ENCODE measurements around the gene DYNC2H1.
A peak's percentile ranks its signal among the peaks of the same experiment; 100 is the strongest.
"Not testable (repeated sequence)": the region's sequence is repeated elsewhere in the genome, so short reads cannot be mapped to it uniquely, and the experiment has no call there.

DYNC2H1 gene

DNA sequence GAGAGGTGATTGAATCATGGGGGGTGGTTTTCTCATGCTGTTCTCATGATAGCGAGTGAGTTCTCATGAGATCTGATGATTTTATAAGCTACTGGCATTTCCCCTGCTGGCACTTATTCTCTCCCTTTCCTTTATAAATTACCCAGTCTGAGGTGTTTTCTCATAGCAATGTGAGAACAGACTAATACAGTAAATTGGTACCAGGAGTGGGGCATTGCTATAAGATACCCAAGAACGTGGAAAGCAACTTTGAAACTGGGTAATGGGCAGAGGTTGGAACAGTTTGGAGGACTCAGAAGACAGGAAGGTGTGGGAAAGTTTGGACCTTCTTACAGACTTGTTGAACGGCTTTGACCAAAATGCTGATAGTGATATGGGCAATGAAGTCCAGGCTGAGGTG is 265.0 kb downstream of the DYNC2H1 start:
- not testable (repeated sequence) for DNase-seq (ENCODE audit: low spot score)

DNA sequence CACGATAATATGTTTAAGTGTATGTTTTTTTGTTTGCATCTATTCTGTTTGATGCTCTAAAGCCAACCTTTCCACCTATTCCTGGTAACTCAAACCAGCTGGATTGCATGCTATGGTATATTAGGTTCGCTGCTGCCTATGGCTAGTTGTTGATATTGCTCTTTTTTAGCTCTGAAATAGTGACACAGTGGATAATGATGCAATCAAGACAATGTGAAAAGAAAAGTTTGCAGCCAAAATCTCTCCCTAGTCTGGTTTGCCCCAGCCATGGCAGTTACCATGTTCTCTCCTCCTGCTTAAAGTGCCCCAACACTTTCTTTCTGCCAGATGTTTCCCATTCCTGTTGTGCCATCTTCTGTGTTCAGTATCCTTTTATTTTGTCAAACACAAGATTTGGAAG is 269.7 kb downstream of the DYNC2H1 start:
- no peak for DNase-seq (ENCODE audit: low spot score)

DNA sequence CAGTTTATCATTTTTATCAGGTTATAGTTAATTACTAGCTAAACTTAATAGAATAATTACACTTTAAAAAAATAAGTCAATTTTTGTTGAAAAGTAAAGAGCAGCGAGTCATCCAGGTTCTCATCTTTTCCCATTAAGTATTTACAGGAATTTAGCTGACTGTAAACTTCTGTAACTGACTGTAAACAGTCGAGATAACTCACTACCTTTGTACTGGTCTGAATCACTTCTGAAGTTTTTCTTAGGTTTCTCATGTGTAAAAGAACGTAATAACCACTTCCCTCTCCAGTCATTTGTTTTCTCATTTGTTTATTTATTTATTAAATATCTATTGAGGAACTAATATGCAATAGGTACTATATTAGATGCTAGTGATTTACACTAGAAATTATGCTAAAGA is 270.8 kb downstream of the DYNC2H1 start:
- no peak for DNase-seq (ENCODE audit: low spot score)

DNA sequence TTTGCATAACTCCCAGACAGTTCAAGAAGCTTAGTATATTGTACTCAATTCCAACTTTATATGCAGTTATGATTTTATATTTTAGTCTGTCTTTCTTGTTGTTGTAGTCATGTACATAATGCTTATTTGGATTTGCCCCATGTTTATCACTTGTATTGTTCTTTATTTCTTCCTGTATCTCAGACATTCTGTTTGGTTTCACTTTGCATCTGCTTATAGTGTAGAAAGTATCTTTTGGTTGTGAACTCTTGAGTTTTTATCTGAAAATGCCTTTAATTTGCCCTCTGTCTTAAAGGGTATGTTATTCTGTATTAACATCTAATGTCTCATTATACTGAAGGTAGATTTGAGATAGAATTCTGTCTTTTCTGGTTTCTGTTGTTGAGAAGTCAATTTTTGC is 275.4 kb downstream of the DYNC2H1 start:
- no peak for DNase-seq (ENCODE audit: low spot score)

DNA sequence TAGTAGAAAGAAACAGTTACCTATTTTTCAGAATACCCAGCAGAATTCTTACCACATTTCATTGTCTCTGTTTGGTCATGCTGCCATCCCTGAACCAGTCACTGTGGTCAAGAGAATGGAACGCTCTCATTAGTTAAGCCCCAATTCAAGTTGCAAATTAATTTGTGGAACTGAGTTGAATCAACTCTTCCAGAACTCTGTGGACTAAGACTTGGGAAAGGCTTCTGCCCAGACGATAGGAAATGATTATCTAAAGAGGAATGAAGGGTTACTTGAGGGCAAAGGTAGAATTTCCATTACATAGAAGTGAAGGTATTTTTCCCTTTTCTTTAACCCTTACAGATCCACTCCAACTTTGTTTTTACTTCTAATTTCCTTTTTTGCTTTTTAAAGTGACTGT is 286.4 kb downstream of the DYNC2H1 start:
- DNase-seq (ENCODE audit: low spot score): no peak

DNA sequence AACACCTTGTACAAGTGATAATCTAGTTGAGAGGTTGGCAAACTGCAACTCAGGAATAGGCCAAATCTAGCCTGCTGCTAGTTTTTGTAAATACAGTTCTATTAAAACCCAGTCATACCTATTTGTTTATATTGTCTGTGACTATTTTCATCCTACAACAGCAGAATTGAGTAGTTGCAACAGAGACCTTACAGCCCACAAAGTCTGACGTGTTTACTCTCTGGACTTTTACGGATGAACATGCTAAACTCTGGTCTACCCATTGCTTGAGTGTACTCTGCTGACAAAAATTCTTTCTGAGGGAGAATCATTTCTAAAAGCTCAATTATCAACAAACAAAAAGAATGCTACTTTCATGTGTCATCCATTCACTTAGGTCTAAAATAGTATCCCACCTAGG is 287.0 kb downstream of the DYNC2H1 start:
- DNase-seq (ENCODE audit: low spot score): no peak

DNA sequence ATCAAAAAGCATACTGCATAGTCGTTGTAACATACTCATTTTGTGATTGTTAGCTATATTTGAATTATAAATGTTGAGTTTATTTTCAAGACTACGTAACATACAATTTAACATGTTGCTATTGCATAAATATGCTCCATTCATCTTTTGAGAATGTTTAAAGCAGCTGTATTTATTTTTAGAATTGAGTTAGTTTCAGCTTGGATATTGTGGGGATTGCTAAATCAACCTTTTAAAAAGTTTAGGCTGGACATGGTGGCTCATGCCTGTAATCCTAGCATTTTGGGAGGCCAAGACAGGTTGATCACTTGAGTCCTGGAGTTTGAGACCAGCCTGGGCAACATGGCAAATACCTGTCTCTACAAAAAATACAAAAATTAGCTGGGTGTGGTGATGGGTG is 288.1 kb downstream of the DYNC2H1 start:
- DNase-seq (ENCODE audit: low spot score): no peak

DNA sequence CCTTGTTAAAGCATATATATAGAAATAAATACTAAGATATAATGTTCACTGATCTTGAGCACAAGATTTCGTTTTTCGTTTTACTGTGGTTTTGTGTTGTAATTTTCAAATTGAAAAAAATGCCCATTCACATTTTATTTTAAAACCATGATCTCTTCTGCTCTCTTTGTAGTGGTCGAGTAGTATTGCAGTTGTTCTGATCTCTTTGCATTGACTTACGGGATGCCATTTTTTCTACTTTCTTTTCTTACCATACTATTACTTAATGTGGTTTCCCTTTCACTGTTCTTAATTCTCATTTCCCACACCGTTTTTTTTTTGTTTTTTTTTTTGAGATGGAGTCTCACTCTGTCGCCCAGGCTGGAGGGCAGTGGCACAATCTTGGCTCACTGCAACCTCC is 289.6 kb downstream of the DYNC2H1 start:
- no peak for DNase-seq (ENCODE audit: low spot score)

DNA sequence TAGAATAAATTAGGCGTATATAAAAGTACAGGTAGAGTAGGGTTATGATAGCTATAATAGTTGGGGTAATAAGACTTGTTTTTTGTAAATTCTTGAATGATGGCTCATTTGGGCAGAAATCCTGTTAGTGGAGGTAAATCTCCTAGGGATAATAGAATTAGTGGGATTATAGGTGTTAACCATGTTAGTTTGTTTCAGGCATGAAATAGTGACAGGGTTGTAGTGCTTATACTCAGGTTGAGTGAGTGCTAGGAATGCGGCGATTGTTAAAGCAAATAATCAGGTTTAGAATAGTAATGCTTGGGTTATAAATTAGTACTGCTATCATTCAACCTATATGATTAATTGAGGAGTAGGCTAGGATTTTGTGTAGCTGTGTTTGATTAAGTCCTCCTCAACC is 297.1 kb downstream of the DYNC2H1 start:
- DNase-seq (ENCODE audit: low spot score): no peak

DNA sequence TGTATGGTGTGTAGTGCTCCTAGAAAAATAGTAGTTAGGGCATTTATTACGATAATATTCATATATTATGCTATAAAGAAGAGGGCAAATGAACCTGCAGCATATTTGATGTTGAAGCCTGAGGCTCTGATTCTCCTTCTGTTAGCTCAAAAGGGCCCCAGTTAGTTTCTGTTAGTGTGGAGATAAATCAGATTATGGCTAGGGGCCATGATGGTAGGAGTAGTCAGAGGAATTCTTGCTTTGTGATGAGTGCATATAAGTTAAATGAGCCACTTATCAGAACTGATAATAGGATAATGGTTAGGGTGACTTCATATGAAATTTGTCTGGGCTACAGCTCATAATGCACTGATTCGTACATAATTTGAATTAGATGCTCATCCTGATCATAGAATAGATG is 298.4 kb downstream of the DYNC2H1 start:
- DNase-seq (ENCODE audit: low spot score): no peak

DNA sequence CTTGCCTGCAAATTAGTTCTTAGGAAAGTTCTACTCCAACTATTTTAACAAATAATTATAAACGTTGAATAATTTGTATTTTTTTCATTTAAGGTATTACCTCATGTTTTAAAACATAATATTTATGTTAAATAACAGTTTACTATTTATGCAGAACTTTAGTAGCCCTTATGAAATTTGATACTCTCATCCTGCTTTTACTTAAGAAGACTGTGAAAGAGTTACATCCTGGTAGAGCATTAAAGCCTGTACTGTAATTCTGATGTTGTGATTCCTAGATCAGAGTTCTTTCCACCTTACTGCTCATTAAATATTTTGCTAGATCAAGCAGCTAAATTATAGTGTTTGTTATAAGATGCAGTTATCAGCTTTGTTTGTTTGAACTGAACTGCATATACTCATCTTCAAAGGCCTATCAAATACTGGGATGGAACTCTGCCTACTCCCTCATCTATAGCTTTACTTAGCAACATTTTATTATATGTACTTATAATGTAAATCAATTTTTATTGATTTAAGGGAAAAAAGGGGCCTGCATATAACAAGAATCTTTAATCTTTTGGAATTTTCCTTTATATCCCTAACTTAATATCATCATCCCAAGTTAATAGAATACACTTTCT is 304.2 kb downstream of the DYNC2H1 start:
- DNase-seq (ENCODE audit: low spot score): no peak

DNA sequence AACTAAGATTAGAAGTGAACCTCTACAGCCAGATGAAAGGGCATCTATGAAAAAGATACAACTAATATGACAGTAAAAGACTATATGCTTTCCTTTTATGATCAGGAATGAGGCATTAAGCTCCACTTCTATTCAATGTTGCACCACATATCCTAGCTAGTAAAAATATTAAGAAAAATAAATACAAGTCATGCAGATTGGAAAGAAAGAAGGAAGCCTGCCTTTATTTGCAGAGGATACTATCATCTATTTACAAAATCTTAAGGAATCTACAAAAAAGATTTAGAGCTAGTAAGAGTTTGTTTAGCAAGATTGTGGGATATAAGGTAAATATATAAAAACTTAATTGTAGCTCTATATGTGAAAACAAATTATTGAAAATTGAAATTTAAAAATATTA is 308.8 kb downstream of the DYNC2H1 start:
- DNase-seq (ENCODE audit: low spot score): no peak

DNA sequence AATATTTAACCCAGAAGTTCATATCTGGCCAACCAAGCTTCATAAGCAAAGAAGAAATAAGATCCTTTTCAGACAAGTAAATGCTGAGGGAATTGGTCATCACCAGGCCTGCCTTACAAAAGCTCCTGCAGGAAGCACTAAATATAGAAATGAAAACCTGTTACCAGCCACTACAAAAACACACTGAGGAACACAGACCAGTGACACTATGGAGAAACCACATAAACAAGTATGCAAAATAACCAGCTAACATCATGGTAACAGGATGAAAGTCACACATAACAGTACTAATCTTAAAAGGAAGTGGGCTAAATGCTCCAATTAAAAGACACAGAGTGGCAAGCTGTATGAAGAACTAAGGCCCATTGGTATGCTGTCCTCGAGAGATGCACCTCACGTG is 311.4 kb downstream of the DYNC2H1 start:
- DNase-seq (ENCODE audit: low spot score): no peak

DNA sequence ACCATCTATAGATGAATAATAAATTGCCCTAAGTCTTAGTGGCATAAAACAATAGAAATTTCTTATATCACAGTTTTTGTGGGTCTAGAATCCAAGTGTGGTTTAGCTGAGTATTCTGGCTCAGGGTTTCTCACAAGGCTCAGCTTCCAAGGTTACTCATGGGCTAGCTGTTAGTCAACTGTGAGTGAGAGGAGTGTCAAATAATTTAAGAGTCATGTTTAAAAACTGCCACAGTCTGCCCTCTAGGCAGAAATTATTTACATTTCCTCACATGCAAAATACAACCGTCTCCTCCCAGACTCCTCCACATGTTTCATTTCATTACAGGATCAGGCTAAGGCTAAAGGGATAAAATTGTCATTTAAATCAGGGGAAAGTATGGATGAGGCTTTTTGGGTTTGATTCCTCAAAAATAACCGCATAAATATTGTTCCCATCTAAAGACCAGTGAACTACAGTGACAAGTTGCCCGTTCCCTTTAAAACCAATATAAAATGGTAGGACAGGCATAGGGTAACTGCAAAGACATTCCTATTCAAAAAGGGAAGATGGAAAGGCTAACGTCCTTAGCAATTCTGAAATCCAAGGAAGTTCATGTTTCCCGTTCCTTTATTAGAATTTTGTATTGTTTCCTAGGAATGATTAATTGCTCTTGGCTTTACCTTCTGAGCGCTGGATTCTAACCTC is 324.3 kb downstream of the DYNC2H1 start:
- DNase-seq (ENCODE audit: low spot score): no peak

DNA sequence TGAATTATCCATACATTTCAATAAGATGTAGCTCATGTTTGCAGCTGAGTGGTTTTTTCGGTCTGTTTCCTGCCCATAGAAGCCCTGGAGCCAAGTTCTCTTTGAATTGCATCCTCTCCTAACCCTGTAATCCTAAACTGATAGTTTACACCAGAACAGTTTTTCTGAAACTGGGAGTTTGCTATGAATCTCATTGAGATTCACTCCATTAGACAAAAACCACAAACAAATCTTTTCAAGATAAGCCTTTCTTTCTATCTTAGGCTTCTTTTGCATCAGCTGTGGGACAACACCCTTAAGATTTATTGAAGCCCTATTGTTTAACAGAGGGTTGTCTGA is 324.8 kb downstream of the DYNC2H1 start:
- DNase-seq (ENCODE audit: low spot score): no peak

DNA sequence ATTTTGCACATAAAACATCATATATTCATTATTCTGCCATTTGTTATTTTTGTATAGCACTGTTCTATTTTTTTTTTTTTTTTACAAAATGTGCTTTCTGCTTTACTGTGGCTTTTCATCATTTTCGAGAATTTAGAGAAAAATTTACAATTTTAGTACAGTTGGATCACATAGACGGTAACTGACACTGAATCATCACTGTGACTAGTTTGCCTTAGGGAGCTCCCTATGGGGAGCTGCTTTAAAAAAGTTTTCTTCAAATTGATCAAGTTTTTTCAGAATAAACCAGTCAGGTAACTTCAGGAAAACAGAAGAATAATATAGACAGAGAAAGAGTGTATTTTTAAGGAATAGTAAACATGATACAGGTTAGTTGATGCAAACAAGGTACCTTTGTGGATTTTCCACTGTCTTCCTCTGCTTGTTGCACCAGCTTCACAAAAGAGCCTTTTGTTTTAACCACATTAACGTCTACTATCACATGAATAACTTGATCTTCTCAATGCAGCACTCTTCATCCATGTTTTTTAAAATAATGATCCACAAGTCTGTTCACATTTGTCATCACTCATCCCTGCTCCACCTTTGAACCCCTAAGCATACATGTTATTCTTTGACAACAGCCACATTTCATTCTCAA is 327.0 kb downstream of the DYNC2H1 start:
- no peak for DNase-seq (ENCODE audit: low spot score)

DNA sequence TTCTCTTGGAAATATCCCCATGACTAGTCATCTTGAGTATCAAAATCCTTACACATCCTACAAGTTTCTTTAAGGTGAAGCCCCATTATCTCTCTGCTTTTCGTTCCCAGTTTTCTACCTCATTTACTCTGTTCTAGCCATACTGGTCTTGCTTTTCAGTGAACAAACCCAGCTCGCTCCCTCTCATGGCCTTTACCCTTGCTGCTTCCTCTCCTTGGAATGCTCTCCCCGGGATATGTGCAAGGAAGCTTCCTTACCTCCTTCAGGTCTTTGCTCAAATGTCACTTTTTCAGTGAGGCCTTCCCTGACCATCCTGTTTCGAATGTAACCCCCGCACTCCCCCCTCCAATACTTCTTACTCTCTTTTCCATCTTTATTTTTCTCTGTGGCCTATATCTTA is 331.8 kb downstream of the DYNC2H1 start:
- no peak for DNase-seq (ENCODE audit: low spot score)

DNA sequence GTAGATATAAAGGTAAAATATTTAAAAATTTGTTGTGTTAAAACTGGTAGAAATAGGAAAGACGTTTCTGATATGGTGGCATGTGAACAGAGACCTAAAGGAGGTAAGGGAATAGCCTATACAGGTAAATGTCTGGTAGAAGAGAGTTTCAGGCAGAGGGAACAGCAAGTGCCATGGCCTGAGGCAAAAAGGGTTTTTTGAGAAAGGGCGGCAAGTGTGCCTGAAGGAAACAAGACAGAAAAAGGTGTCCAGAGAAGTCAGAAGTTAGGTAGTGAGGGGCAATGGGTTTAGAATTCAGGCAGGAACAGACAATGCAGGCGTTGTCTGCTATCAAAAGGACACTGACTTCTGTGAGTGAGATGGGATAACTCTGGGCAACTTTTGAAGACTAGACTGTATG is 339.7 kb downstream of the DYNC2H1 start:
- DNase-seq (ENCODE audit: low spot score): no peak

DNA sequence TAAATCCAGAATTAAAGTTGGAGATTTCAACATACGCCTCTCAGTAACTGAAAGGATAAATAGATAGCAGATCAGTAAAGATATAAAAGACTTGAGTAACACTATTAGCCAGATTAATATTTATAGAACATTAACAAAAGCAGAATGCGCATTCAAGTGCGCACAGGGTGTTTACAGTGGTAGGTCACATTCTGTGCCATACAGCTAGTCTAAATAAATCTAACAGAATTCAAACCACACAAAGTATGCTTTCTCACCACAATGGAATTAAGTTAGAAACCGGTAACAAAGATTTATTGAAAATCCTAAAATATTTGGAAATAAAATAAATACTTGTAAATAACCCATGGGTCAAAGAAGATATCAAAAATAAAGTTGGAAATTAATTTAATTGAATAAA is 341.0 kb downstream of the DYNC2H1 start:
- no peak for DNase-seq (ENCODE audit: low spot score)

DNA sequence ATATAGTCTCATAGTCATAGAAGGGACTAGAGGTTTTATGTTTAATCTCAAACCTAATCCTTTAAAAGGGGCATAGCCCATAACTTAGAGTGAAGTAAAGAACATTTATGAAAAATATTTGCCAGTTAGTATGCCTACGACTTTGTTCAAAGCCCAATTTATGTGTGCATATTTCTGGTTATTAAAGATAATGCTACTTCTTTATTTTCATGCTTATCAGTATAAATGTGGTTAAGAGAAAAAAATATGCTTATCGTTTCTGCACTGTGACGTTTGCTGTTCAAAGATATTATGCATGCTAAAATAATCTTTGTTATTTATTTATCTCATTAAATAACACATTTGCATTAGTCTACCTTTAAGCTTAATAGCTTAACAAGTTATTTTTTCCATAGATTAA is 343.9 kb downstream of the DYNC2H1 start:
- peak; percentile 9 for DNase-seq (ENCODE audit: low spot score)

DNA sequence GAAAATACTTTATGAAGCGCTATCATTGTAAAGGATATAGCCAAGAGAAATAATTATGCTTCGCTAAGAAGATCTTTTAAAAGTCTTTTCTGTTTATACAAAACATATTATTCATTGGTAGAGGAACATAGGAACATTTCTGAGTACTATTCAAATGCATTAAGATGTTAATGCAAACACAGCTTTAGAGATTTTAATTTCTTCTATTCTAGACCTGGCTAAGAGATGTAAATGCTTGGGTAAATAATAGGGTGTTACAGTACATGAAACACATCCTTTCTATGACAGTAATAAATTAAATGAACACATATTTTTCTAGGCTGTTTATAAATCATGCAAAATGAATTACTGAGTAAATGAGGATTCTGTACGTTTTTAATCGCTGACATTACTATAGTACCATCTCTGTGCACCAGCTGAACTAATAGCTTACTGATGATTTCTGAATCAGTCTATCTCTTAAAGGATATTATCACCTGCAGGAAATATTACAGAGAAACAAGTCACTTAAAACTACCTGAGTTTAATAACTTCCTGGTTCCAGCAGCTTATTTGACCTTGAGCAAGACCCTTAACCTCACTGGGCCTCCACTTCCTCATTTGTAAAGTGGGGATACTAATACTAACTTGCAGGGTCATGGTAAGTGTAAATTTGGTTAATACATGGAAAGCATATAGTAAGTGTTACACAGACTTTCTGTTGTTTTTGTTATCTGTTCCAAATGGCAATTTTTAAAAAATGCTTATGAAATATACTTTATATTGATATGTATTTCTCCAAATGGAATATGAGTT is 344.9 kb downstream of the DYNC2H1 start:
- DNase-seq (ENCODE audit: low spot score): no peak

DNA sequence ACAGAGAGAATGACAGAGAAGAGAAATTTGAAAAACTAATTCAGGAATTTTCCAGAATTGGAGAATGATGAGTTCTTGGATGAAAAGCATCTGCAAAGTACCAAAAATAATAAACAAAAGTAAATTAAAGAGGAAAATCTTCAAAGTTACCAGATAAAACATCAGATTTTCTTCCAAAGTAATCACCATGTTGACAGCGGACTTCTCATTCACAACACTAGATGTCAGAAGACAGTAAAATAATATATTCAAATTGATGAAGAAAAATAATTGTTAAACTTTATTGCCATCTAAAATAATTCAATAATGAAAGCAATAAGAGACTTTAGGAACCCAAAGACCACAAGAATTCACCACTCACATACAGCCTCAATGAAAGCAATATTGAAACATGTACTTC is 355.2 kb downstream of the DYNC2H1 start:
- no peak for DNase-seq (ENCODE audit: low spot score)

DNA sequence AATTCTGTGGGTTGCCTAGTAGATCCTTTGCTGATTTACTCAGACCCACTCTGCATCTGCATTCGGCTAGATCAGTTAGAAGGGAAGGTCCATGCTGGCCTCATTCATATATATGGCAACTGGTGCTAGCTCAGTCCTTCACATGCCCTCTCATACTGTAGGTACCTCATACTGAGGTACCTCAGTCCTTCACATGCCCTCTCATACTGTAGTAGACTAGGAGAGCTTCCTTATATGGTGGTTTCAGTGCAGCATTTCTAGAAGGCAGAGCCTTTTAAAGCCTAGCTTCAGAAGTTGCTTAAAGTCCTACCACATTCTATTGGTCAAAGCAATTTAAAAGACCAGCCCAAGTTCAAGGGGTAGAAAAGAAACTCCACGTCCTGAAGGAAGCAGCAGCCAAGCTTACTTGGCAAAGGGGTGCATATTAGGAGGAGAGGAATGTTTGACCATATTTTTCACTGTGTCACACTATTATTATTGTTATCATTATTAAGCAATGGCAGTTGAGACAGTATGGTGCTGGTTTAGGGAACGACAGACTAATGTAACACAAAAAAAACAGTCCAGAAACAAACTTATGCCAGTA is 356.4 kb downstream of the DYNC2H1 start:
- no peak for DNase-seq (ENCODE audit: low spot score)

Measured in hematopoietic multipotent progenitor cell treated with erythropoietin and hydrocortisone succinate and interleukin-3 and kit ligand, for 15 days (in vitro differentiated cells).